Activated CD8-positive, alpha-beta T cell treated with anti-CD3 and anti-CD28 coated beads for 36 hours (primary cell): Measurements from ENCODE around the gene NUDT13. TPM values are rescaled to one million over a fixed set of nuclear protein-coding genes. Genes with fewer than 3 reads are reported as not detected.
"Not testable (repeated sequence)": the region's sequence is repeated elsewhere in the genome, so short reads cannot be mapped to it uniquely, and the experiment has no call there.

Experiments used
- ATAC-seq: fragments of 200-7000 bp; cut with Tn5 transposase; one replicate; pipeline ENCODE4 v1.10.0; 2021; ENCODE audit warnings: mild to moderate bottlenecking, moderate library complexity
- CTCF ChIA-PET: fragments of 350-600 bp; sonication (Branson Sonifier 250); formaldehyde crosslinking; loops from one replicate; lab custom pipeline; 2021; ENCODE audit warnings: antibody characterized with exemption; lab: Charles Lee
- POLR2A ChIA-PET: fragments of 350-600 bp; sonication (Branson Sonifier 250); formaldehyde crosslinking; loops from one replicate; lab custom pipeline; 2021; ENCODE audit warnings: antibody characterized with exemption; lab: Charles Lee
- DNase-seq: peaks from one replicate; pipeline ENCODE4 v3.0.0-alpha.2; 2020
- H3K27ac Mint-ChIP-seq: one replicate; pipeline ENCODE4 v1.8.0; 2021; ENCODE audit warnings: mild to moderate bottlenecking, mixed read lengths
- H3K27me3 Mint-ChIP-seq: one replicate; pipeline ENCODE4 v1.8.0; 2021; ENCODE audit warnings: mixed read lengths
- H3K36me3 Mint-ChIP-seq: one replicate; pipeline ENCODE4 v1.8.0; 2021; ENCODE audit warnings: low read depth, mixed read lengths
- H3K4me1 Mint-ChIP-seq: one replicate; pipeline ENCODE4 v1.8.0; 2021; ENCODE audit warnings: low read depth, mixed read lengths
- H3K4me3 Mint-ChIP-seq: one replicate; pipeline ENCODE4 v1.8.0; 2021; ENCODE audit warnings: mild to moderate bottlenecking, moderate library complexity, mixed read lengths
- H3K9me3 Mint-ChIP-seq: one replicate; pipeline ENCODE4 v1.8.0; 2021; ENCODE audit warnings: mixed read lengths
- CTCF ChIP-seq: fragments of 200-600 bp; IDR thresholded peaks from one replicate; pipeline ENCODE4 v1.8.0; 2022; ENCODE audit warnings: antibody characterized with exemption, mild to moderate bottlenecking
- intact Hi-C: fragments of 100-400 bp; cut with micrococcal nuclease; formaldehyde crosslinking; loops from one replicate; pipeline ENCODE4 v1.10.0; 2022
- total RNA-seq, 2 experiments: library from RNA; stranded (reverse); gene quantifications; one replicate each; pipeline ENCODE4 v1.2.3, GENCODE V29; 2021

Gene NUDT13
- total RNA-seq, 2 experiments from 2014 or later: 2.3 to 2.4 TPM

- peaks cover 23% of the 10 kb centered on the region for H3K36me3 Mint-ChIP-seq
- H3K4me3 Mint-ChIP-seq: peak within 1 kb of the TSS; percentile 95
- DNase-seq (peak; percentile 99), ATAC-seq (peak; percentile 93)
- peaks cover 31% of the 10 kb centered on the region for H3K4me1 Mint-ChIP-seq
- intact Hi-C loops: no loop called here
- ChIA-PET POLR2A (interaction anchor here (0.6 to 2.7 kb wide), 14 partner anchors 11 to 1012 kb away, joined by 3 to 13 read pairs (median 4); partner anchors contain the start of genes DNAJC9, ECD, FAM149B1 and NUDT13), CTCF (interaction anchor here (0.6 to 8.1 kb wide), 21 partner anchors 14 to 742 kb away, joined by 3 to 60 read pairs (median 3); partner anchors contain the start of genes DNAJB12, DNAJC9, MRPS16 and NUDT13)
- H3K27me3 Mint-ChIP-seq: no peaks in the 10 kb centered on the region
- TF ChIP-seq CTCF: peak; percentile 62
- no peaks in the 10 kb centered on the region for H3K9me3 Mint-ChIP-seq
- peak within 1 kb of the TSS; percentile 98 for H3K27ac Mint-ChIP-seq
Measured at GRCh38 chr10:73096449-73097304, 13.6 kb upstream of the NUDT13 start, which contains the start of gene P4HA1. Gene P4HA1 (minus strand): TSS chr10:73096866. CDS start chr10:73074883, 21,983 bp downstream.

- no peak for ATAC-seq
- Mint-ChIP-seq H3K9me3 (no peaks in the 10 kb centered on the region), H3K27ac (peak overlapping the region; percentile 98), H3K36me3 (peaks cover 20% of the 10 kb centered on the region), H3K27me3 (no peaks in the 10 kb centered on the region), H3K4me3 (peak overlapping the region; percentile 95), H3K4me1 (peaks cover 26% of the 10 kb centered on the region)
- CTCF ChIA-PET: interaction anchor here (0.6 to 8.1 kb wide), 17 partner anchors 14 to 742 kb away, joined by 3 to 60 read pairs (median 3); partner anchors contain the start of genes DNAJB12, DNAJC9, MRPS16 and NUDT13
- TF ChIP-seq CTCF: no peak
- no peak for DNase-seq
- intact Hi-C loops: no loop called here
- POLR2A ChIA-PET: interaction anchor here (0.7 to 2.7 kb wide), 7 partner anchors 10 to 74 kb away, joined by 3 to 13 read pairs (median 4); partner anchors contain the start of genes ECD and FAM149B1
Measured at GRCh38 chr10:73097305-73097670, 13.0 kb upstream of the NUDT13 start.

GRCh38 chr10:73099141-73099540, 11.1 kb upstream of the NUDT13 start:
- Mint-ChIP-seq H3K4me1 (peaks cover 17% of the 10 kb centered on the region), H3K4me3 (no peak overlapping the region), H3K9me3 (no peaks in the 10 kb centered on the region), H3K27ac (no peak overlapping the region), H3K27me3 (no peaks in the 10 kb centered on the region), H3K36me3 (peaks cover 14% of the 10 kb centered on the region)
- ChIA-PET CTCF (interaction anchor here (1.2 to 8.1 kb wide), 2 partner anchors 11 to 58 kb away, joined by 5 to 60 read pairs; partner anchors contain the start of gene NUDT13), POLR2A (interaction anchor here (0.6 to 2.6 kb wide), 2 partner anchors 11 to 281 kb away, joined by 3 to 14 read pairs; partner anchors contain the start of gene NUDT13)
- intact Hi-C loops: no loop called here
- DNase-seq (no peak), ATAC-seq (no peak)
- TF ChIP-seq CTCF: no peak

GRCh38 chr10:73106301-73106700, 4.0 kb upstream of the NUDT13 start:
- Mint-ChIP-seq H3K4me3 (no peak overlapping the region), H3K36me3 (peaks cover 26% of the 10 kb centered on the region), H3K9me3 (peaks cover 6% of the 10 kb centered on the region), H3K4me1 (peaks cover 6% of the 10 kb centered on the region), H3K27me3 (no peaks in the 10 kb centered on the region), H3K27ac (no peak overlapping the region)
- intact Hi-C loops: no loop called here
- no peak for TF ChIP-seq CTCF
- ChIA-PET CTCF (no interaction called here), POLR2A (no interaction called here)
- ATAC-seq (no peak), DNase-seq (no peak)

GRCh38 chr10:73109248-73109652, 1.0 kb upstream of the NUDT13 start:
- CTCF ChIA-PET: interaction anchor here (1.3 to 1.6 kb wide), 3 partner anchors 10 to 60 kb away, joined by 3 to 5 read pairs (median 4); no protein-coding TSS in a partner anchor
- H3K27ac Mint-ChIP-seq: not testable (repeated sequence)

DNA sequence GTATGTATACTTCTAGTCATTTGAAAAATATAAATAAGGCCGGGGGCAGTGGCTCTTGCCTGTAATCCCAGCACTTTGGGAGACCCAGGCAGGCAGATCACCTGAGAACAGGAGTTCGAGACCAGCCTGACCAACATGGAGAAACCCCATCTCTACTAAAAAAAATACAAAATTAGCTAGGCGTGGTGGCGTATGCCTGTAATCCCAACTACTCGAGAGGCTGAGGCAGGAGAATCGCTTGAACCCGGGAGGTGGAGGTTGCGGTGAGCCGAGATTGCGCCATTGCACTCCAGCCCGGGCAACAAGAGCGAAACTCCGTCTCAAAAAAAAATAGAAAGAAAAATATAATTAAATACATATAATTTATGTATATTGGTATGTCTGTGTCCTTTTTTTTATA, 1.8 kb downstream of the NUDT13 start:
- CTCF ChIA-PET: interaction anchor here (2.1 to 2.5 kb wide), 2 partner anchors 15 to 47 kb away, joined by 10 to 13 read pairs; partner anchors contain the start of gene P4HA1
- H3K9me3 Mint-ChIP-seq, DNase-seq, POLR2A ChIA-PET, H3K4me1 Mint-ChIP-seq, H3K4me3 Mint-ChIP-seq, ATAC-seq, H3K27me3 Mint-ChIP-seq, intact Hi-C loops, H3K27ac Mint-ChIP-seq: not testable (repeated sequence)
- peaks cover 23% of the 10 kb centered on the region for H3K36me3 Mint-ChIP-seq

More at GRCh38 chr10:73109248-73109652, 1.0 kb upstream of the NUDT13 start:
- ATAC-seq, DNase-seq, H3K9me3 Mint-ChIP-seq, H3K27me3 Mint-ChIP-seq, H3K4me1 Mint-ChIP-seq, intact Hi-C loops, H3K4me3 Mint-ChIP-seq: not testable (repeated sequence)
- POLR2A ChIA-PET: interaction anchor here (2.4 to 2.5 kb wide), 2 partner anchors 10 to 13 kb away, joined by 13 to 14 read pairs; no protein-coding TSS in a partner anchor
- H3K36me3 Mint-ChIP-seq: peaks cover 24% of the 10 kb centered on the region
